Memory B cell (primary cell): ENCODE data around the gene ARHGAP18.

Experiments used
- ATAC-seq: fragments of 150-1000 bp; cut with Tn5 transposase; 2 replicates; pipeline ENCODE4 v1.10.0; 2021; ENCODE audit warnings: low read depth, mild to moderate bottlenecking, moderate library complexity
- DNase-seq, 2 donors: peaks; one replicate each; pipeline ENCODE4 v3.0.0; 2022; ENCODE audit warnings: low spot score in 2 of 2
- H3K27ac Mint-ChIP-seq: one replicate; pipeline ENCODE4 v1.8.0; 2022; ENCODE audit warnings: mild to moderate bottlenecking, moderate library complexity, mixed read lengths
- H3K27me3 Mint-ChIP-seq: one replicate; pipeline ENCODE4 v1.8.0; 2022; ENCODE audit warnings: mixed read lengths
- H3K36me3 Mint-ChIP-seq: one replicate; pipeline ENCODE4 v1.8.0; 2022; ENCODE audit warnings: mild to moderate bottlenecking, mixed read lengths
- H3K4me1 Mint-ChIP-seq: one replicate; pipeline ENCODE4 v1.8.0; 2022; ENCODE audit warnings: mixed read lengths
- H3K4me3 Mint-ChIP-seq: one replicate; pipeline ENCODE4 v1.8.0; 2022; ENCODE audit warnings: mild to moderate bottlenecking, moderate library complexity, mixed read lengths
- H3K9me3 Mint-ChIP-seq: one replicate; pipeline ENCODE4 v1.8.0; 2022; ENCODE audit warnings: mixed read lengths

ARHGAP18 gene

GRCh38 chr6:129736105-129736504, 26.1 kb upstream of the ARHGAP18 start:
- H3K27me3 Mint-ChIP-seq: no peaks in the 10 kb centered on the region
- no peak for ATAC-seq
- no peak overlapping the region for H3K27ac Mint-ChIP-seq
- no peaks in the 10 kb centered on the region for H3K36me3 Mint-ChIP-seq
- DNase-seq: no peak
- no peaks in the 10 kb centered on the region for H3K9me3 Mint-ChIP-seq
- H3K4me1 Mint-ChIP-seq: no peaks in the 10 kb centered on the region
- no peak overlapping the region for H3K4me3 Mint-ChIP-seq

GRCh38 chr6:129733290-129733689, 23.3 kb upstream of the ARHGAP18 start:
- H3K36me3 Mint-ChIP-seq: no peaks in the 10 kb centered on the region

GRCh38 chr6:129732542-129732941, 22.6 kb upstream of the ARHGAP18 start:
- ATAC-seq (no peak), DNase-seq (no peak)
- Mint-ChIP-seq H3K27ac (no peak overlapping the region), H3K4me1 (no peaks in the 10 kb centered on the region), H3K27me3 (no peaks in the 10 kb centered on the region), H3K9me3 (no peaks in the 10 kb centered on the region), H3K36me3 (no peaks in the 10 kb centered on the region), H3K4me3 (no peak overlapping the region)

More at GRCh38 chr6:129733290-129733689, 23.3 kb upstream of the ARHGAP18 start:
- no peak for ATAC-seq
- DNase-seq: no peak
- no peaks in the 10 kb centered on the region for H3K27me3 Mint-ChIP-seq
- H3K27ac Mint-ChIP-seq: no peak overlapping the region
- H3K4me1 Mint-ChIP-seq: no peaks in the 10 kb centered on the region
- H3K9me3 Mint-ChIP-seq: no peaks in the 10 kb centered on the region
- H3K4me3 Mint-ChIP-seq: no peak overlapping the region

GRCh38 chr6:129732034-129732433, 22.1 kb upstream of the ARHGAP18 start:
- no peaks in the 10 kb centered on the region for H3K36me3 Mint-ChIP-seq
- H3K27me3 Mint-ChIP-seq: no peaks in the 10 kb centered on the region
- H3K4me3 Mint-ChIP-seq: no peak overlapping the region
- H3K4me1 Mint-ChIP-seq: no peaks in the 10 kb centered on the region
- no peaks in the 10 kb centered on the region for H3K9me3 Mint-ChIP-seq
- ATAC-seq: no peak
- H3K27ac Mint-ChIP-seq: no peak overlapping the region
- no peak for DNase-seq

GRCh38 chr6:129731428-129731827, 21.5 kb upstream of the ARHGAP18 start:
- DNase-seq (no peak), ATAC-seq (no peak)
- H3K27ac Mint-ChIP-seq: peak overlapping the region; percentile 82
- no peaks in the 10 kb centered on the region for H3K9me3 Mint-ChIP-seq
- H3K27me3 Mint-ChIP-seq: no peaks in the 10 kb centered on the region
- H3K4me3 Mint-ChIP-seq: no peak overlapping the region
- H3K4me1 Mint-ChIP-seq: no peaks in the 10 kb centered on the region
- H3K36me3 Mint-ChIP-seq: no peaks in the 10 kb centered on the region

- Mint-ChIP-seq H3K4me3 (no peak overlapping the region), H3K4me1 (no peaks in the 10 kb centered on the region), H3K27ac (peak overlapping the region; percentile 82), H3K27me3 (no peaks in the 10 kb centered on the region), H3K9me3 (no peaks in the 10 kb centered on the region), H3K36me3 (no peaks in the 10 kb centered on the region)
- ATAC-seq (peak; percentile 69), DNase-seq (peak in 1 of 2 donors; percentile 29)
Measured at GRCh38 chr6:129730477-129731165, 20.6 kb upstream of the ARHGAP18 start.

- Mint-ChIP-seq H3K27me3 (no peaks in the 10 kb centered on the region), H3K27ac (no peak overlapping the region), H3K4me3 (no peak overlapping the region), H3K9me3 (no peaks in the 10 kb centered on the region), H3K36me3 (no peaks in the 10 kb centered on the region), H3K4me1 (no peaks in the 10 kb centered on the region)
- DNase-seq: no peak
- no peak for ATAC-seq
Measured at GRCh38 chr6:129726650-129727049, 16.7 kb upstream of the ARHGAP18 start.

- ATAC-seq: no peak
- H3K4me1 Mint-ChIP-seq: no peaks in the 10 kb centered on the region
Measured at GRCh38 chr6:129725341-129725740, 15.4 kb upstream of the ARHGAP18 start.

GRCh38 chr6:129719692-129720091, 9.7 kb upstream of the ARHGAP18 start:
- no peaks in the 10 kb centered on the region for H3K9me3 Mint-ChIP-seq
- H3K36me3 Mint-ChIP-seq: no peaks in the 10 kb centered on the region
- H3K27me3 Mint-ChIP-seq: no peaks in the 10 kb centered on the region
- no peak overlapping the region for H3K4me3 Mint-ChIP-seq
- H3K27ac Mint-ChIP-seq: no peak overlapping the region
- no peak for ATAC-seq
- no peak for DNase-seq
- H3K4me1 Mint-ChIP-seq: no peaks in the 10 kb centered on the region

More at GRCh38 chr6:129725341-129725740, 15.4 kb upstream of the ARHGAP18 start:
- Mint-ChIP-seq H3K36me3 (no peaks in the 10 kb centered on the region), H3K27me3 (no peaks in the 10 kb centered on the region), H3K27ac (no peak overlapping the region), H3K9me3 (no peaks in the 10 kb centered on the region), H3K4me3 (no peak overlapping the region)
- DNase-seq: no peak

GRCh38 chr6:129717277-129717676, 7.3 kb upstream of the ARHGAP18 start:
- H3K27me3 Mint-ChIP-seq: no peaks in the 10 kb centered on the region
- peaks cover 4% of the 10 kb centered on the region for H3K4me1 Mint-ChIP-seq
- no peak for DNase-seq
- H3K9me3 Mint-ChIP-seq: no peaks in the 10 kb centered on the region
- H3K4me3 Mint-ChIP-seq: no peak overlapping the region
- no peak for ATAC-seq
- H3K36me3 Mint-ChIP-seq: no peaks in the 10 kb centered on the region
- H3K27ac Mint-ChIP-seq: no peak overlapping the region

GRCh38 chr6:129713806-129714333, 3.9 kb upstream of the ARHGAP18 start:
- H3K9me3 Mint-ChIP-seq: no peaks in the 10 kb centered on the region
- DNase-seq (no peak), ATAC-seq (no peak)
- peaks cover 16% of the 10 kb centered on the region for H3K4me1 Mint-ChIP-seq
- H3K27me3 Mint-ChIP-seq: no peaks in the 10 kb centered on the region
- no peaks in the 10 kb centered on the region for H3K36me3 Mint-ChIP-seq
- no peak overlapping the region for H3K4me3 Mint-ChIP-seq
- H3K27ac Mint-ChIP-seq: no peak overlapping the region

- DNase-seq: no peak
- no peak overlapping the region for H3K27ac Mint-ChIP-seq
- H3K36me3 Mint-ChIP-seq: no peaks in the 10 kb centered on the region
- H3K4me3 Mint-ChIP-seq: peak overlapping the region; percentile 45
- H3K27me3 Mint-ChIP-seq: no peaks in the 10 kb centered on the region
- no peak for ATAC-seq
- no peaks in the 10 kb centered on the region for H3K9me3 Mint-ChIP-seq
- H3K4me1 Mint-ChIP-seq: peaks cover 22% of the 10 kb centered on the region
Measured at GRCh38 chr6:129711271-129711631, 1.3 kb upstream of the ARHGAP18 start.

- peaks cover 22% of the 10 kb centered on the region for H3K4me1 Mint-ChIP-seq
- ATAC-seq (no peak), DNase-seq (no peak)
- H3K27me3 Mint-ChIP-seq: no peaks in the 10 kb centered on the region
- H3K36me3 Mint-ChIP-seq: no peaks in the 10 kb centered on the region
- H3K27ac Mint-ChIP-seq: peak overlapping the region; percentile 21
- peak overlapping the region; percentile 90 for H3K4me3 Mint-ChIP-seq
- no peaks in the 10 kb centered on the region for H3K9me3 Mint-ChIP-seq
Measured at GRCh38 chr6:129710450-129711270, 683 bp upstream of the ARHGAP18 start.

- ATAC-seq (peak; percentile 3), DNase-seq (no peak)
- Mint-ChIP-seq H3K27me3 (no peaks in the 10 kb centered on the region), H3K36me3 (peaks cover 3% of the 10 kb centered on the region), H3K4me3 (peak overlapping the region; percentile 90), H3K4me1 (peaks cover 30% of the 10 kb centered on the region), H3K27ac (peak overlapping the region; percentile 56), H3K9me3 (no peaks in the 10 kb centered on the region)
Measured at GRCh38 chr6:129709196-129709768, 695 bp downstream of the ARHGAP18 start.
